ENCODE data around the gene SLC25A22. TPM values are rescaled to one million over a fixed set of nuclear protein-coding genes. Genes with fewer than 3 reads are reported as not detected.

SLC25A22 gene
- total and polyA plus RNA-seq, 7 donors: 3.8 to 26.4 (median 7.2) TPM

- Histone ChIP-seq H3K36me3 (peaks cover 11 to 40% (median 36%) of the 10 kb centered on the region in 4 donors), H3K27ac (peak overlapping the region; percentile 82 to 90 (median 86)), H3K27me3 (peaks cover 17 to 28% (median 24%) of the 10 kb centered on the region in 3 donors), H3K4me3 (peak overlapping the region in 3 of 4 donors; percentile 67 to 81 (median 70)), H3K4me1 (peaks cover 0 to 87% (median 61%) of the 10 kb centered on the region in 4 donors), H3K9me3 (no peaks in the 10 kb centered on the region)
- 15 to 43% methylated on average over 31 of the region's 31 CpGs for WGBS, 2 donors
- TF ChIP-seq CTCF (IDR thresholded peaks at IDR 0.05) (peak in 2 of 4 experiments; percentile 10 to 32), POLR2AphosphoS5 (IDR thresholded peaks at IDR 0.05) (peak; percentile 41 to 85 (median 71)), POLR2A (IDR thresholded peaks at IDR 0.05) (peak in 1 of 2 donors; percentile 23), EP300 (IDR thresholded peaks at IDR 0.05) (peak in 2 of 4 donors; percentile 47 to 58)
- intact Hi-C loops (cut with DNase I): no loop called here
- peak; percentile 94 for DNase-seq
These were observed 36.6 kb upstream of the SLC25A22 start for GRCh38 chr11:834371-835316.

GRCh38 chr11:833849-834311 is 35.8 kb upstream of the SLC25A22 start:
- DNase-seq: no peak
- peak overlapping the region; percentile 37 to 81 (median 68) for H3K4me3 ChIP-seq
- H3K4me1 ChIP-seq: peaks cover 0 to 90% (median 67%) of the 10 kb centered on the region in 4 donors
- peaks cover 22 to 36% (median 31%) of the 10 kb centered on the region in 3 donors for H3K27me3 ChIP-seq
- no peaks in the 10 kb centered on the region for H3K9me3 ChIP-seq
- peak overlapping the region; percentile 82 to 90 (median 86) for H3K27ac ChIP-seq
- 16 to 50% methylated on average over 9 of the region's 9 CpGs for WGBS, 2 donors
- peaks cover 3 to 32% (median 29%) of the 10 kb centered on the region in 4 donors for H3K36me3 ChIP-seq
- TF ChIP-seq POLR2AphosphoS5 (IDR thresholded peaks at IDR 0.05) (peak in 1 of 4 donors; percentile 42), POLR2A (IDR thresholded peaks at IDR 0.05) (no peak)
- intact Hi-C loops (cut with DNase I): no loop called here

- no peak for DNase-seq
- peak overlapping the region; percentile 82 to 90 (median 86) for H3K27ac ChIP-seq
- WGBS, 2 donors: 1% methylated on average over 55 of the region's 55 CpGs
- no peaks in the 10 kb centered on the region for H3K9me3 ChIP-seq
- H3K27me3 ChIP-seq: peaks cover 23 to 42% (median 37%) of the 10 kb centered on the region in 3 donors
- H3K4me1 ChIP-seq: peaks cover 0 to 90% (median 63%) of the 10 kb centered on the region in 4 donors
- peak overlapping the region; percentile 37 to 81 (median 68) for H3K4me3 ChIP-seq
- intact Hi-C loops (cut with DNase I): no loop called here
- H3K36me3 ChIP-seq: peaks cover 0 to 26% (median 22%) of the 10 kb centered on the region in 4 donors
- TF ChIP-seq POLR2AphosphoS5 (IDR thresholded peaks at IDR 0.05) (peak in 3 of 4 donors; percentile 16 to 45 (median 41)), CTCF (IDR thresholded peaks at IDR 0.05) (no peak)
These were observed 35.2 kb upstream of the SLC25A22 start for GRCh38 chr11:833114-833791.

- Histone ChIP-seq H3K9me3 (no peaks in the 10 kb centered on the region), H3K4me3 (peak within 1 kb of the TSS; percentile 37 to 81 (median 68)), H3K4me1 (peaks cover 0 to 84% (median 63%) of the 10 kb centered on the region in 4 donors), H3K27ac (peak within 1 kb of the TSS; percentile 82 to 90 (median 86)), H3K36me3 (peaks cover 0 to 19% (median 16%) of the 10 kb centered on the region in 4 donors), H3K27me3 (peaks cover 29 to 49% (median 43%) of the 10 kb centered on the region in 3 donors)
- peak in 1 of 4 experiments; percentile 9 for TF ChIP-seq CTCF (IDR thresholded peaks at IDR 0.05)
- peak; percentile 31 to 62 (median 32) for TF ChIP-seq POLR2AphosphoS5 (IDR thresholded peaks at IDR 0.05)
- TF ChIP-seq EP300 (IDR thresholded peaks at IDR 0.05): no peak
- no peak for TF ChIP-seq POLR2A (IDR thresholded peaks at IDR 0.05)
- 1 to 2% methylated on average over 67 of the region's 67 CpGs for WGBS, 2 donors
- no peak for DNase-seq
- intact Hi-C loops (cut with DNase I): no loop called here
These were observed 34.5 kb upstream of the SLC25A22 start, which contains the start of gene CD151 for GRCh38 chr11:832529-833113. CD151 (plus strand) TSS chr11:832952; CDS start chr11:836070, 3,118 bp downstream.
